T47D (cell line): ENCODE results near the gene RIPK4.

Source experiments
- DNase-seq, 2 experiments: peaks; one replicate each; pipeline versions ENCODE4 v3.0.0 to v3.0.0-alpha.2; 2011 to 2012; ENCODE audit warnings: low read depth in 1 of 2, low spot score in 1 of 2
- JUND ChIP-seq: IDR thresholded peaks from 2 replicates; pipeline ENCODE4 v1.6.1; 2012; ENCODE audit warnings: low read depth
- in situ Hi-C: cut with HindIII; loops from 2 replicates; pipeline ENCODE4 v1.10.0; 2016; ENCODE audit warnings: low sequenced_read_pairs, low pct_unique_long_range_greater_than_20kb

The RIPK4 gene

DNA sequence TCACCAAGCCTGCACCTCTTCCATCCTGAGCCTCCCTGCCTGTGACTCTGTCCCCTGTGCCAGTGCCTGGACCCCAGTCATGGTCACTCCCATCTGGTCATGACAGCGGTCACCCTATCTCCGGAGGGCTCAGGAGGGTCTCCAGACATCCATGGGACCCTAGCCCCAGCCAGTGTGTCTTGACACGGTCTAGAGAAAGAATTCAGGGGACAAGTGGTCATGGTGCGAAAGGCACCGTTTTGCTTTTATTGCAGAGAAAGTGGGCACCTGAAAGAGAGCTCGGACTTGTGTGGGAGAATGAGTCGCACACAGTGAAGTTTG lies 4.7 kb upstream of the RIPK4 start:
- no peak for TF ChIP-seq JUND
- in situ Hi-C loops: no loop called here
- DNase-seq: no peak

DNA sequence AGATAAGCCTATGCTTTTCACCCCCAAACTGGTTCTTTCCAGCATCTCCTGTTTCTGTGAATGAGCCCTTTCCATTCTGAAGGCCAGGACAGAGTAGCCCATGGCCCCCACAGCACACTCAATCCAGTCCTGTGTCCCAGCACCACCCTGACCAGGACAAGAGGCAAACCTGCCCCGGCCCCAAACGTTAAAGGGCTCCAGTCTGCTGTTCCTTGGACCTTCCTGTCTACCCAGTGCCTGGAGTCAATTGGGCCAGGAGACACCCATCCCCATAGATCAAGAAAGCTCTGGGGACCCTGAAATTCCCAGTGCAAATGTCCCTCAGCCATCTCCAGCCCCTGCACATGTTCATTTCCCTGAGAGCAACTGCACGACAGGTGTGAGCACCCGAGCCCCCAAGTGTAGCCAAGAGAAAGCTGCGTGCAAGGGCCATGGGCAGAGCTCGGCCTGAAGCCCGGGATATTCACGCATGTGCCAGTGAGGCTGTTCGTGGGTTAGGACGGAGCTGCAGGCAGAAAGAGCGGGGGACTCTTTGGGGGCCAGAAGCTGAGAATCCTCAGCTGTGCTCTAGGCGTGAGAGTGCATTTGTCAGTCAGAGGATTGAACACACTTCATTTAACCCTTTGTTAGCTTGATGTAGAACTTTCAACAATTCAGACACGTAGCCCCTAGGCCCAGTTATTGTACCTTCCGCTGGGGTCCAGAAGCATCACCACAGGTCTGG lies 4.2 kb upstream of the RIPK4 start:
- in situ Hi-C loops: no loop called here
- DNase-seq: no peak
- no peak for TF ChIP-seq JUND

DNA sequence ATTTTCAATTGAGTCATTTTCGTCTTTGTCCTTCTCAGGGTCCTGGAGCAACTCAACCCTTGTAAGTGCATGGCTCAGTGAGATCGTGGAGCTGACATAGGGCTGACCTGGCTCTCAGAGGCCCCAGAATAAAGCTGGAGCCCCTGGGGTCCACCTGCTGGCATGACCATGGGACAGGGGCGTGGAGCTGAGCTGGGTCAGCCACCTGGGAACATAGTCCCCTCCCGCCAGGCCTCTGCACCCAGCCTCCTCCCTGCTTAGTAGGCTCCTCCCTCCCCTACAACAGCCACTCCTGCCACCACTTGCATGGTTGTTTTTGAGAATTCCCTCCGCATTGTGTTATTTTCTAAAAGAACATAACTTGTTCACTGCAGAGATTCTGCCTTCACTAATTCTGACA lies 3.1 kb upstream of the RIPK4 start:
- TF ChIP-seq JUND: no peak
- in situ Hi-C loops: no loop called here
- DNase-seq: no peak

DNA sequence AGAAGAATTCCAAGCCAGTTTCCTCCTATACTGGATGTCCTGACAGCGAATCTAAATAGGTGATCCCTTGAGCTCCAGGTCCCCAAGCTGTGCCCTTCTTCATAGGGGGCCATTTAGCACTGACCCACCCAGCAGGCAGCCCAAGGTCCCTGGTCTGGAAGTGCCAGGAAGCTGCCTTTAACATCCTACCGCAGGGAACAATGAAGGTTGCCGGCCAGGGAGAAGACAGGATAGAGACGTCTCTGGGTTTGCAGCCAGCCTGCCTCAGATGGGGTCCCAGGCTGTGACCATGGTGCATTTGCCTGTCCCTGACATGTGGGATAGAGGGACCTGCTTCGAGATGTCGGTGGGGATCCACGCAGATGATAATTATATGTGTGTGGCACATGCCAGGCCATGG lies 2.7 kb upstream of the RIPK4 start:
- DNase-seq: no peak
- in situ Hi-C loops: no loop called here
- TF ChIP-seq JUND: no peak

DNA sequence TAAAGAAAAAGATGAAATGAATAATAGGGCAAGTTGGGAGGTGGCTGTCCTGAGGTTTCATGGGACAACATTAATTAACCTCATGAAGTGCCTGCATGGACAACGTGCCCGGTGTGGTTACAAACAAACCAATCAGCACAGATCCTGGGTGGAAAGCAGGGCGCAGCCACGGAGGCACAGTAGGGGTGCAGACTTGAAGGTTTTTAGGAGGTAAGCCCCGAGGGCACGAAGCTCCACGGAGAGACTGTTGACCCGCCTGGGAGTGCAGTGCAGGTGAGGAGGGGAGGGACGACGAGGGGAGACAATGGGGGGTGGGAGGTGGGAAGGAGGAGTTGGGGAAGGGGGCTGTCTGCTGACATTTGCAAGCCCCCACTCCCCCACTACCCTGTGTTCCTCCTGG lies 2.3 kb upstream of the RIPK4 start:
- no peak for DNase-seq
- no peak for TF ChIP-seq JUND
- in situ Hi-C loops: no loop called here

DNA sequence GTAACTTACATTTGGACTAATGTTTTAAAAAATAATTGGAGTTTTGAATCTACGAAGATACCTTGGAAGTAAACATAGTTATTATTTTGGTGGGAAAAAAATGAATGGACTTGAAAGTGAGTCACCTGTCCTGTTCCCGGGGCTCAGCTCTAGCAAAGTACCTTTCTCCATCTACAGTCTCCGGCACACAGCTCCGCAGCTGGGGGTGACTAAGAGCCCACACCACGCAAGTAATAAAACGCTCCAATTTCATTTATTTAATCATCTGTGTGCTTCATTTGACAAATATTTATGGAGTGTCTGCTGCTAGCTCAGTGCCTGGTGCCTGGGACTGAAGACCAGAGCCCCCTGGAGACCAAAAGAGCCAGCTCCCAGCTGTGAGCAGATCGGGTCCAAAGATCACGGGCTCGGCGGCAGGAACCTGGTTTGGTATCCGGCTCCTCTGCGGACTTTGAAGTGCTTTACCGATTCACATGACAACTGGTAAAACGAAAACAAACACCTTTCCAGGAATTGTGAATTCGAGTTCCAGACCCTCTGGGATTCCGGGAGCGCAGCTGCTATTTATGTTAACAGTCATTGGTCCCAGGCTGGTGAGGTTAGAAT lies 1.7 kb upstream of the RIPK4 start:
- in situ Hi-C loops: no loop called here
- no peak for TF ChIP-seq JUND
- DNase-seq: peak in 1 of 2 experiments; percentile 56

DNA sequence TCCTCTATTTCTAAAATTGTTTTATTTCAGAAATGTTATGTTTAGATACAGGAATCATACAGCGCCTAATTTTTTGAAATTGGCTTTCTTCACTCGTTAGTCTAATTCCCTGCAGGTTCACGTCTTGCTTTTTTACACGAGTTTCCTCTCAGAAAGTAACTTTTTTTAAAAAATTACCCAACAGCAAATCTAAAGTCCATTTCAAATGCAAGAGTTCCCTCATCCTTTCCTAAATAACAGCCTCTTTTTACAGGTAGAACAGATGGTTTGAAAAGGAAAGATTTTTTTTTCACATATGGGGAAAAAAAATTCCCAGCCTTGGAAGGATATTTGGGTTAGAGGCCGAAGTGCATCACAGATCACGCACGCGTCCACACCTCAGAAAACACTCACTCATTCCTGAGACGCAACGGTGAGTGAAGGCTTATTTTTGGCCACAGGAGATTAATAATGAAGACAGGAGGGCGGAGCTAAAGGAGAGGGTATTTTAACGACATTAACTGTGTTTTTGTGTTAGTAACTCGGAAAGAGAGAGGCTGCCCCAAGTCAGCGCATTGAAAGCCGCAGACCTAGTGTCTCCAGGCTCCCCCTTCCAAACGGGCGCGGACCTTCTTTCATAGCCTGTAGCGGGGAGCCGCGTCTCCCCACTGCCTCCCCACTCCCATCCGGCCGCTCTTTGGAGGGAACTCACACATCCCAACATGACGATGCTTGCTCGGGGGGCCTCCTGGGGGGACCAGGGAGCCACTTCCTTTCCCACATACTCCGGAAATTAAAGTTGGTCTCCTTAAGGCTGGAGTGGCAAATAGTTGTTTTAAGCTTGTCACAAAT lies 969 bp upstream of the RIPK4 start:
- no peak for DNase-seq
- in situ Hi-C loops: no loop called here
- no peak for TF ChIP-seq JUND

DNA sequence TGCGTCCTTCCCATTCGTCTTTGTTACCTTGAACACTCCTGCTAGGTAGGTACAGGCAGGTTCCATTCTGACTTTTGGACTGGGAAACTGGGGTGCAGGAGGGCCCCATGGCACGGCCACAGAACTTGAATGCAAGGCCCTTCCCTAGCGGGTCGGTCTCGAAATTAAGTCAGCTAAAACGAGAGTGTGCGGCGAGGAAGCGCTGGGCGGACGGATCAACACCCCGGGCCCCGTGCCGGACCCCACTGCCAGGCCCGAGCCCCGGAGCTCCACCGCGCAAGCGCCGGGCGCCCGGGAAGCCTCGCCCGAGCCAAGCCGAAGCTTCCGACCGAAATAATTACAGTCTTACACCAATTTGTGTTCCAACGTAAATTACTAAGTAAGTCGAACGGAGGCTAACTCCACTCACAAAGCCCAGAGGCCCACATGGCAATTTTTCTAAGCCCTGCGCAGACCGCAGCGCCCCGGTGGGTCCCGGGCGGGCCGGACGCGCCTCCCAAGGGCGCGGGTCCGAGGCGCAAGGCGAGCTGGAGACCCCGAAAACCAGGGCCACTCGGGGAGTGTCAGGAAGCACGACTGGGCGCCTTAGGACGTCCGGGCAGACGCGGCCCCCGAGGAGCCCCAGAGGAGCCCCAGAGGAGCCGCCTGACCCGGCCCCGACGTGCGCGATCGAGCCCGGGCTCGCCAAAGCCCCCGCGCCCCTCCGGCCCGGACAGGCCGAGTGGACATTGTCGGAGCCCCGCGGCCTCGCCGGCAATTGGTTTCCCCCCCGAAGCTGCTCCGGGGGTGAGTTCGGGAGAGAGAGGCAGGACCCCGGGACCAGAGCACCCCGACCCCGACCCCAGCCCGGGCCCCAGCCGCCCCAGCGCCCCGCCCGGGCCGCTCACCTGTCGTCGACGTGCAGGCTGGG lies 624 bp downstream of the RIPK4 start:
- no peak for DNase-seq
- no peak for TF ChIP-seq JUND
- in situ Hi-C loops: no loop called here

DNA sequence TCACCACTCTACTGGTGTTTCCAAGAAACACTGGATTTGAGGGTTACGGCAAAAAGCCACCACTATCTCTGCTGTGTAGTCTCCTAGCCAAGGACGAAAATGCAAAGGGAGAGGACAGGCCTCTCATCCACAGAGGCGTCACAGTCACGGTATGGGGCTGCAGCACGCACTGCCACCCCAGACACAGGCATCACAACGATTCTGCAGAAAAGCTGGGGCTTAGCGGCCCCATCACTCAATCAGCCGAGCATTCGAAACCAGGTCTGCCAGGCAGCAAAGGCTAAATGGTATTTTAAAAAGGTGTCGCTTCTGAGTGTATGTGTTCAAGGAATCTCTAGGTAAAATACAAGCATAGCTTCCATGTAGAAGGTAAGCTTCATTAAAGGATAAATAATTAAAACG lies 1.4 kb downstream of the RIPK4 start:
- no peak for TF ChIP-seq JUND
- no peak for DNase-seq
- in situ Hi-C loops: no loop called here

DNA sequence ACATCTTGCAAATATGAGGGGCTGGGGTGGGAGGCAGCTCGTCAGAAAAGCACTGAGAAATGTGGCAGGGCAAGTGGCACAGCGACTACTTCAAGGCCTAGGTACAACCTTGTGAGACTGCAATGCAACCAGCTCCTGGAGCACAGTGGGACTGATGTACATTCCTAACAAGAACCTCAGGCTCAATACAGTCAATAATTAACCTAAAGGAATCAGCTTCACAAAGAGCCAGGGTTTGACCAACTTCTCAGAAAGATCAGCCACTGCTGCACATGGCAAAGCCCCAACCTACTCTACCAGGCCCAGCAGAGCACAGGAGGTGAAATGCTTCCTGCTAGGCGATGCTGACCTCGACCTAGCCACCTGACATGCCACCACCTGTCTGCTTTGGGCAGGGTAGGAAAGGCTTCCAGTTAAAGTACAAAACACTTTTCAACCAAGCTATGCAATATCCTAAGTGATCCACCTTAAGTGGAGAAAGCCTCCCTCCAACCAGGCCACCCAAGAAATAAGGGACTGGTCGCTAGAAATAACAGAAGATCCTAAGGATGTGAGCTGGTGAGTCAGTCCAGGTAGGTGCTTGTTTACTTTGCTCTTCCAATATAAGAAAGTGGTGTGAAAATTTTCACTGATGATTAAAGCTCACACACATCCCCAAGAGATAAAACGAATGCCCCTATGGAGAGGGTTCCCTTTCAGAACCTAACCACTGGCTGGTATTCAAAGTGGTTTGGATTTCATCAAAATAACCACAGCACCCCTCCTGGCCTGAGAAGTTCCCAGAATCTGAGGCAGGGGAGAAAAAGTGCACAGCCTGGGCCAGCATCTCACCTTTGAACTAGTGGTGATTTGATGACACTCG lies 2.1 kb downstream of the RIPK4 start:
- in situ Hi-C loops: no loop called here
- DNase-seq: no peak
- TF ChIP-seq JUND: no peak

DNA sequence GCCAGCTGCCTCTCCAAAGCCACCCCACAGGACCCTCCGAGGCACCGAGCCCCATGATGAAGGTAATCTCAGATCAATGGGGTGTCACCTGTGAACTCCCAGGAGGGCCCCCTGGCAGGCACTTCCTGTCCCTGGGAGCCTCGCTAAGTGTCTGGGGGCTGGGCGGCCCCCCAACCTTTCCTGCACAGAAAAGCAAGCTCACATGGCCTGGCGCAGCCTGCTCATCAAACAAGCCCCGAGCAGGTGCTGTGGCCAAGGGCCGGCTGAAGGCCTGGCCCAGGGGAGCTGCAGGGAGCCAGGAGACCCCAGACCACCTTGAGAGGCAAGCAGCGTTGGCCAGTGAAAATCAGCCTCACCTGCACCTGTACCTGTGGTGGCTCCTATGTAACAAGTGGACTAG lies 2.9 kb downstream of the RIPK4 start:
- in situ Hi-C loops: no loop called here
- DNase-seq: no peak
- TF ChIP-seq JUND: no peak
